ENCODE results near the gene LGALS9. TPM values are rescaled to one million over a fixed set of nuclear protein-coding genes. Genes with fewer than 3 reads are reported as not detected.

LGALS9 gene
- total and polyA plus RNA-seq, 8 donors = 5.2 to 77.3 (median 18.7) TPM

GRCh38 chr17:27621536-27621935 lies 9.5 kb upstream of the LGALS9 start:
- FAIRE-seq (no peak), DNase-seq (no peak), ATAC-seq (no peak)
- no peak for TF ChIP-seq CTCF (IDR thresholded peaks at IDR 0.05)
- 89 to 90% methylated on average over 4 of the region's 4 CpGs for WGBS, 2 donors
- intact Hi-C loops (cut with DNase I) = no loop called here
- H3K4me3 ChIP-seq = no peak overlapping the region
- H3K27ac ChIP-seq = no peak overlapping the region
- no peaks in the 10 kb centered on the region for H3K9me3 ChIP-seq
- H3K4me1 ChIP-seq = no peaks in the 10 kb centered on the region
- H3K27me3 ChIP-seq = no peaks in the 10 kb centered on the region
- H3K36me3 ChIP-seq = peaks cover 10 to 86% (median 60%) of the 10 kb centered on the region in 3 donors

GRCh38 chr17:27621942-27622559 lies 8.9 kb upstream of the LGALS9 start:
- H3K27ac ChIP-seq = no peak overlapping the region
- H3K9me3 ChIP-seq = no peaks in the 10 kb centered on the region
- no peaks in the 10 kb centered on the region for H3K27me3 ChIP-seq
- intact Hi-C loops (cut with DNase I) = no loop called here
- H3K4me3 ChIP-seq = no peak overlapping the region
- no peaks in the 10 kb centered on the region for H3K4me1 ChIP-seq
- ATAC-seq (no peak), DNase-seq (no peak), FAIRE-seq (no peak)
- H3K36me3 ChIP-seq = peaks cover 10 to 85% (median 57%) of the 10 kb centered on the region in 3 donors
- no peak for TF ChIP-seq CTCF (IDR thresholded peaks at IDR 0.05)
- 82 to 85% methylated on average over 10 of the region's 10 CpGs for WGBS, 2 donors

- Histone ChIP-seq H3K9me3 (no peaks in the 10 kb centered on the region), H3K4me1 (no peaks in the 10 kb centered on the region), H3K4me3 (no peak overlapping the region), H3K27ac (no peak overlapping the region), H3K36me3 (peaks cover 3 to 77% (median 49%) of the 10 kb centered on the region in 3 donors), H3K27me3 (no peaks in the 10 kb centered on the region)
- no peak for FAIRE-seq
- DNase-seq = no peak
- intact Hi-C loops (cut with DNase I) = no loop called here
- 78 to 81% methylated on average over 4 of the region's 4 CpGs for WGBS, 2 donors
- TF ChIP-seq CTCF (IDR thresholded peaks at IDR 0.05) = no peak
- no peak for ATAC-seq
Measured at GRCh38 chr17:27622986-27623385, 8.0 kb upstream of the LGALS9 start.

GRCh38 chr17:27623614-27624013 lies 7.4 kb upstream of the LGALS9 start:
- ATAC-seq (no peak), DNase-seq (no peak), FAIRE-seq (no peak)
- TF ChIP-seq CTCF (IDR thresholded peaks at IDR 0.05) = no peak
- H3K27me3 ChIP-seq = no peaks in the 10 kb centered on the region
- H3K4me3 ChIP-seq = no peak overlapping the region
- H3K27ac ChIP-seq = no peak overlapping the region
- no peaks in the 10 kb centered on the region for H3K9me3 ChIP-seq
- H3K4me1 ChIP-seq = no peaks in the 10 kb centered on the region
- H3K36me3 ChIP-seq = peaks cover 2 to 70% (median 44%) of the 10 kb centered on the region in 3 donors
- intact Hi-C loops (cut with DNase I) = no loop called here
- 88 to 95% methylated on average over 6 of the region's 6 CpGs for WGBS, 2 donors

- ATAC-seq (peak in 1 of 4 donors; percentile 14), DNase-seq (no peak), FAIRE-seq (no peak)
- 90 to 91% methylated on average over 3 of the region's 3 CpGs for WGBS, 2 donors
- intact Hi-C loops (cut with DNase I) = no loop called here
- H3K27me3 ChIP-seq = no peaks in the 10 kb centered on the region
- no peaks in the 10 kb centered on the region for H3K9me3 ChIP-seq
- H3K4me3 ChIP-seq = no peak overlapping the region
- TF ChIP-seq CTCF (IDR thresholded peaks at IDR 0.05) = no peak
- H3K4me1 ChIP-seq = no peaks in the 10 kb centered on the region
- H3K27ac ChIP-seq = no peak overlapping the region
- H3K36me3 ChIP-seq = peaks cover 2 to 61% (median 37%) of the 10 kb centered on the region in 3 donors
Measured at GRCh38 chr17:27624539-27624938, 6.4 kb upstream of the LGALS9 start.

All from pancreas (tissue), 10 donors.